GM23338 (cell line): Measurements from ENCODE around the gene OBSCN.

Experiments used
- CREB1 ChIP-seq: fragments of 250-450 bp; sonication (Bioruptor Pico); IDR thresholded peaks from 2 replicates; pipeline ENCODE4 v1.5.0; 2020; ENCODE audit warnings: low read depth, mild to moderate bottlenecking, moderate library complexity
- CTCF ChIP-seq, 2 experiments: fragments of 200-600 bp in 1 of 2; sonication (generic) in 1 of 2; conservative IDR thresholded peaks; 2 replicates each; pipeline versions ENCODE4 v1.5.1 to v1.6.1; 2016 to 2017; ENCODE audit warnings: antibody characterized with exemption in 2 of 2, low read depth in 2 of 2, mild to moderate bottlenecking in 2 of 2, moderate library complexity in 1 of 2
- ETS1 ChIP-seq: IDR thresholded peaks from 2 replicates; pipeline ENCODE4 v1.6.1; 2016; ENCODE audit warnings: antibody characterized with exemption
- EZH2 ChIP-seq: fragments of 200-600 bp; sonication (generic); IDR thresholded peaks from one replicate; pipeline ENCODE4 v1.8.0; 2017; ENCODE audit warnings: antibody characterized with exemption, mild to moderate bottlenecking, low read depth; ENCODE audit not compliant: unreplicated experiment
- EZH2phosphoT487 ChIP-seq: fragments of 200-600 bp; sonication (generic); IDR thresholded peaks from one replicate; pipeline ENCODE4 v1.8.1; 2018; ENCODE audit warnings: antibody characterized with exemption; ENCODE audit not compliant: unreplicated experiment
- JUNB ChIP-seq: IDR thresholded peaks from one replicate; pipeline ENCODE4 v1.6.1; 2016; ENCODE audit warnings: antibody characterized with exemption; ENCODE audit not compliant: unreplicated experiment
- NANOG ChIP-seq: IDR thresholded peaks from 2 replicates; pipeline ENCODE4 v1.6.1; 2016; ENCODE audit warnings: antibody characterized with exemption, borderline replicate concordance
- POLR2AphosphoS5 ChIP-seq: IDR thresholded peaks from 2 replicates; pipeline ENCODE4 v1.6.1; 2016; ENCODE audit warnings: antibody characterized with exemption, low read depth
- REST ChIP-seq: IDR thresholded peaks from one replicate; pipeline ENCODE4 v1.6.1; 2018; ENCODE audit warnings: antibody characterized with exemption; ENCODE audit not compliant: unreplicated experiment
- STAT1 ChIP-seq: IDR thresholded peaks from one replicate; pipeline ENCODE4 v1.6.1; 2016; ENCODE audit warnings: antibody characterized with exemption; ENCODE audit not compliant: unreplicated experiment
- ZNF114 ChIP-seq: fragments of 250-450 bp; sonication (Bioruptor Pico); IDR thresholded peaks from 2 replicates; pipeline ENCODE4 v1.5.0; 2020; ENCODE audit warnings: mild to moderate bottlenecking, moderate library complexity
- ZNF331 ChIP-seq: fragments of 250-450 bp; sonication (Bioruptor Pico); IDR thresholded peaks from 2 replicates; pipeline ENCODE4 v1.5.0; 2020; ENCODE audit warnings: low read depth, mild to moderate bottlenecking, moderate library complexity
- ZNF462 ChIP-seq: fragments of 250-450 bp; sonication (Bioruptor Pico); IDR thresholded peaks from 2 replicates; pipeline ENCODE4 v1.5.0; 2020; ENCODE audit warnings: mild to moderate bottlenecking, moderate library complexity

GRCh38 chr1:228314315-228314657, 106.4 kb downstream of the OBSCN start:
- TF ChIP-seq EZH2 (no peak), CTCF (conservative IDR thresholded peaks at IDR 0.05; ENCODE audit: low read depth in 2 of 2) (no peak), EZH2phosphoT487 (no peak), JUNB (no peak), REST (no peak), CREB1 (CRISPR knock-in tag) (no peak), NANOG (no peak), ZNF462 (no peak), POLR2AphosphoS5 (no peak), ZNF331 (CRISPR knock-in tag) (no peak), ETS1 (no peak), ZNF114 (CRISPR knock-in tag) (no peak), STAT1 (no peak)
